COLO668 (cell line): ENCODE data around the gene PRR5.
A peak's percentile ranks its signal among the peaks of the same experiment; 100 is the strongest.
"Not testable (repeated sequence)": the region's sequence is repeated elsewhere in the genome, so short reads cannot be mapped to it uniquely, and the experiment has no call there.

ENCODE experiments used
- DNase-seq: peaks from one replicate; lab custom pipeline; 2025; ENCODE audit not compliant: unreplicated experiment; lab: John Stamatoyannopoulos, UW

PRR5 gene

GRCh38 chr22:44672632-44673031 is 29.4 kb upstream of the PRR5 start:
- no peak for DNase-seq

DNA sequence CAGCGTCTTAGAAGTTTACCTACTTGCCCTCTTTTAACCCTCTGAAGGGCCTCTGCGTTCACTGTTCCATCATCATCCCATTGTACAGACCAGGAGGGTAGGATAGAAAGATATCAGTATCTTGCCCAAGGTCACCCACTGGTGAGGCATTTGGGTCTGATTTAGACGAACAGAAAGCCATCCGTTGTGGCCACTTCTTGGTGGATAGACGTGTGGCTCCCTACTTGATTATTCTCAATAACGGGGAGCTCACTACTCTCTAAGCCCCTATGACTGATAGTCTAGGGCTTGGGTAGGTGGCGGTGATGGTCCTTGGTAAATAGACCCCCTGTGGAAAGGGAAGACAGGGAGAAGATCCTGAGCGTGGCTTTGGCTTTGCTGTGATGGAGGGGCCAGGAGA is 28.6 kb upstream of the PRR5 start:
- no peak for DNase-seq

DNA sequence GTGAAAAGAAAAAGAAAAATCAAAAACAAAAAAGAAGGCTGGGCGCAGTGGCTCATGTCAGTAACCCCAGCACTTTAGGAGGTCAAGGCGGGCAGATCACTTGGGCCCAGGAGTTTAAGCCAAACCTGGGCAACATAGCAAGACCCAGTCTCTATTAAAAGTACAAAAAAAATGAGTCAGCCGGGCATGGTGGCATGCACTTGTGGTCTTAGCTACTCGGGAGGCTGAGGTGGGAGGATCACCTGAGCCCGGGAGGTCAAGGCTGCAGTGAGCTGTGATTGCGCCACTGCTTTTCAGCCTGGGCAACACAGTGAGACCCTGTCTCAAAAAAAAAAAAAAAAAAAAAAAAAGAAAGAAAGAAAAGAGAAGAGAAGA is 26.0 kb upstream of the PRR5 start:
- DNase-seq = not testable (repeated sequence)

GRCh38 chr22:44676441-44677352 is 25.3 kb upstream of the PRR5 start:
- peak; percentile 24 for DNase-seq

- no peak for DNase-seq
Observed at GRCh38 chr22:44677353-44677840, 24.6 kb upstream of the PRR5 start.

DNA sequence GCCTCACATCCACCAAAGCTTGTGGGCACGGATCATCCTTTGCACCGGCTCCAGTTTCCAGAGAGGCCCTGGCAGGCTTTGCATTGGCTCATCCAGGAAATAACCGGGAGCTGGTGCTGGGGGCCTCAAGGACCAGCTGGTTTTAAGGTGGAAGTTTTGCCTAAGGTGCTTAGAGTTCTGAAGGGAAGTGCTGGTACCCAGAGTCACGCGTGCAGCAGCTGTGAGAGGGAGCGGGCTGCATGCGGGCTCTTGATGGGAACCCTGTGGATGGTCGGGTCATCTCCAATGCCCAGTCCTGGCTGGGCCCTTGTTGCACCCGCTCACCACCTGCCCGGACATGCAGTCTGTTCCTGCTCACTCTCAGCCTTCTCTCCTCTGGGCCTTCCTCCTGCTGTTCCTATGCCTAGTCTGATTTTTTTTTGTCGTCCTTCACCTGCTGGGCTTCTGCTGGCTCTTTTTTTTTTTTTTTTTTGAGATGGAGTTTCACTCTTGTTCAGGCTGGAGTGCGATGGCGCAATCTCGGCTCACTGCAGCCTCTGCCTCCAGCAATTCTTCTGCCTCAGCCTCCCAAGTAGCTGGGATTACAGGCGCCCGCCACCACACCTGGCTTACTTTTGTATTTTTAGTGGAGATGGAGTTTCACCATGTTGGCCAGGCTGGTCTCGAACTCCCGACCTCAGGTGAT is 24.0 kb upstream of the PRR5 start:
- no peak for DNase-seq

DNA sequence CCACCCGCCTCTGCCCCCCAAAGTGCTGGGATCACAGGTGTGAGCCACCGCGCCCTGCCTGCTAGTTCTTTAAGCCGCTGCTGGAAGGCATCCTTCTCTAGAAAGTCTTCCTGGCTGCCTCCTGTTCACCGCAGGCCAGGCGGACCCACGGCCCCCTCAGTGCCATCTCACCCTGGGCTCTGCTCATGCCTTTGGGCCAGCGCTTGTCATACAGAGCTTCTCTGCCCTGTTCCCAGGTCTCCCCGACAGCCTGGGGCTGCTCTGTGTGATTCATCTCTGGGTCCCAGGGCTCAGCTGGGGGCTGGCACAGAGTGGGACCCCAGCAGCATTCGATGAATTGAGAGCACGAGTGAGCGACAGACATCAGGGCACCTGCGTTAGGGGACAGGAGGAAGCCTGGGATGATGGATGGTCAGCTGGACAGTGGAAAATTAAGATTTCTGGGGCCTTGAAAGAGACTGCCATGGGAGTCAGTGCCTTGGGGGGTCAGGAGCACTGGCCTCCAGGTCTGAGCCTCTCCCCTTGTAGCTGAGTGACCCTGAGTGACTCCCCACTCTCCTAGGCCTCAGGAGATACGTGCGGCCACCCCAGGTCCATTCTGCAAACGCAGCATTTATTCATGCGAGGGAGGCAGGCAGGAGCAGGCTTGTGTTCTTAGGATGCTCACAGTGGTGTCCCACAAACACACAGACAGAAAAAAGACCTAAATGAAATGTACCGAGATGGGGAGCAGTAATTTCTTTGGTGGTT is 23.3 kb upstream of the PRR5 start:
- DNase-seq = no peak

DNA sequence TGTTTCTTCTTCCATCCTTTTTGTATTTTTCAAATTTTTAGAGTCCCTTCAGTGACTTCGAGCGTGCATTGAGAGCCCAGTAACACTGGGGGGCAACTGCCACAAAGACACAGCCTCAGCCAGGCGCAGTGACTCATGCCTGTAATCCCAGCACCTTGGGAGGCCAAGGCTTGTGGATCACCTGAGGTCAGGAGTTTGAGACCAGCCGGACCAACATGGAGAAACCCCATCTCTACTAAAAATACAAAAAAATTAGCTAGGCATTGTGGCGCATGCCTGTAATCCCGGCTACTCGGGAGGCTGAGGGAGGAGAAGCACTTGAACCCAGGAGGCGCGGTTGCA is 22.7 kb upstream of the PRR5 start:
- not testable (repeated sequence) for DNase-seq

GRCh38 chr22:44680058-44680457 is 21.9 kb upstream of the PRR5 start:
- no peak for DNase-seq

- DNase-seq = peak; percentile 12
Observed at GRCh38 chr22:44680481-44680894, 21.5 kb upstream of the PRR5 start.

- DNase-seq = no peak
Observed at GRCh38 chr22:44682556-44683168, 19.3 kb upstream of the PRR5 start.

- DNase-seq = no peak
Observed at GRCh38 chr22:44683237-44683636, 18.8 kb upstream of the PRR5 start.

DNA sequence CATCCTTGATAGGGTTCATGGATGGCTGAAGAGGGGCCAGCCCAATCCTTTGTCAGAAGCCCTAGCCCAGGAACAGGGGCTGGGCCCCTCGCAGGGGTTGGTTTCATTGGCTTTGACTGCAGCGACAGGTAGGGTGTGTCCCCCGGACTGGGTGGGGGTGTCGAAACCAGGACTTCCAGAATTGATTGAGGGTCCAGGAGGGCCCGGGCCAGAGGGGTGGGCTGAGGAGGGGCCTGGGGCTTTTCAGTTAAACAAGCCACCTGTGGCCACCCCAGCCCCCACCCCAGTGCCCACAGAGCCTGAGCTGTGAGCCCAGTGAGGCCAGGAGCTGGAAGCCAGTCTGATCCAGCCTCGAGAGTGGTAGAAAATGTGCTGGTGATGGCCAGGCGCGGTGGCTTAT is 18.1 kb upstream of the PRR5 start:
- no peak for DNase-seq

GRCh38 chr22:44684506-44685383 is 17.3 kb upstream of the PRR5 start:
- peak; percentile 90 for DNase-seq

- DNase-seq = peak; percentile 32
Observed at GRCh38 chr22:44685384-44686056, 16.5 kb upstream of the PRR5 start.

DNA sequence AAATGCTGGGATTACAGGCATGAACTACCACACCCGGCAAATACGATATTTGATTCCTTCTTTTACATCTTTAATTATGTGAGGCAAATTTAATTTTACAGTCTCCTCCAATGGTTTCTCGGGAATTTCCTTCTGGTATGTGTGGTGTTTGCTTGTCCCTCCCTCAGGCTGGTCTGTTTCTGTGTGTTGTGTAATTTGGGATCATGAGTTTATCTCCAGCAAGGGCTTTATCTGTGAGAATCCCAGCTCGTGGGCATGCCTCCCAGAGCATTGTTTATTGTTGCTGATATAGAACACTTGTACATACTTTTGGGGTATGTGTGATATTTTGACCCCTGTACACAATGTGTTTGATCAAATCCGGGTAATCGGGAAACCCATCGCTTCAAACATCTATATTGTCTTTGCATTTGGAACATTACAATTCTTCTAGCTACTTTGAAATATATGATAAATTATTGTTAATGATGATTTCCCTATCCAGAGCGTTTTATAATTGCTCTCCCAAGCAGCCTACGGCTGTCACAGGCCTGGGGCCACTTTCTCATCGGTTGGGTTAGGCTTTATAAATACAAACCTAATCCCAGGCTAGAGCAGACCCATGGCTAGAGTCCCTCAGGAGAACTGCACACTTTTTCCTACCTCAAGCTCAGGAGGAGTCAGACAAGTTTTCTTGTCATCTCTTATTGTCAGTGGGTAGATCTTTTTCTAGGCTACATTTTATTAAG is 15.0 kb upstream of the PRR5 start:
- DNase-seq = no peak

GRCh38 chr22:44689173-44689572 is 12.8 kb upstream of the PRR5 start:
- DNase-seq = no peak

- no peak for DNase-seq
Observed at GRCh38 chr22:44689915-44690524, 12.0 kb upstream of the PRR5 start.
